ENCODE data around the gene SYF2. TPM values are rescaled to one million over a fixed set of nuclear protein-coding genes. Genes with fewer than 3 reads are reported as not detected.
"Not testable (repeated sequence)": the region's sequence is repeated elsewhere in the genome, so short reads cannot be mapped to it uniquely, and the experiment has no call there.

SYF2 gene
- total RNA-seq, 8 experiments from 2014 or later, result 58.6 to 99.9 (median 85.8) TPM

DNA sequence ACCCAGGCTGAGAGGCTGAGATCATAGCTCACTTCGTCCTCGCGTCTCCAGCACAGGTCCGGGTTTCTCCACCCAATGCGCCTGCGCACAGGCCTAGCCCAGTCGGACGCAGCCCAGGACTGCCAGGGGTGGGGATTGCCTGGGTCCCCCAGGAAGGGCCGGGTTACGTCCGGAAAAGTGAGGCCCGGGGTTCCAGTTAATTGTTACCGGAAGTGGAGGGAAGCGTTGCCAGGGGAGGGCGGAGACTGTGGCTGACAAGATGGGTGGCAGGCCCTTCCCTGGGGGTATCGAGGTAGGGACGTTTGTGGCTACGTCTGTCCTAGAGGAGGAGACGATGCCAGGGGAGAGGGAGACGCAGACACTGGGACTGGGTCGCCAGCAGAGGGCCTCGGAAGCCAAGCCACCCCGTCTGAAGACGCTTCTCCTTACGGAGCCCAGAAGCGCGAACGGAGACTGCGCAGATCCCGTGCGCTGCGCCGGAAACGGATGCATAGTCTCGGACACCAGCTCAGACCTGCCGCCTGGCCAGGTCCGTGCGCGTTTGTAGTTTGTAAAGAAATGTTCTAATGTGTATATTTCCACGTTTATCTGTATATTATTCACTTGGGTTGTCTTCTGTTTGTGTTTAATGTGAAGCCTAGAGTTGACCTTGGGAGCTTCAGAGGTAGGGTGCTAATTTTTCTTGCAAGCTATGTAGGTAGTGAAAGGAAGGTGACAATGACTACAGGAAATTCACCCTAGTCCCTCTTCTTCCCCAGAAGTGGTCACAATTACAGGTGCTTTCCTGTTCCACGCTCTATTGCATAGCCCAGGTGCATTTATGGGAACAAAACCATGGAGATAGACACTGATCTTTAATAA lies 7.6 kb upstream of the SYF2 start:
- H3K27ac ChIP-seq, result peak overlapping the region; percentile 81 to 83
- 0 to 100% (median 4%) methylated on average over 1 to 33 of the region's 41 CpGs; no CpG with 5 or more reads in 2 of the 10 experiments for WGBS, 10 experiments
- peaks cover 6 to 14% of the 10 kb centered on the region in 2 donors for H3K4me1 ChIP-seq (replicated peaks in 1 of 2)
- H3K4me3 ChIP-seq, result peak overlapping the region; percentile 30 to 48 (median 41)
- in situ Hi-C loops (cut with MboI; ENCODE audit: low pct_unique_long_range_greater_than_20kb in 2 of 9, low sequenced_read_pairs in 9 of 9, unreplicated experiment in 9 of 9), result loop anchor here in 2 of 9 experiments (25.0 kb wide), 1 partner anchor 572 kb away; the partner anchor contains the start of genes MTFR1L (in 2 of the 2) and SELENON (in 2 of the 2)
- peak; percentile 86 to 93 (median 91) for ATAC-seq (replicated peaks in 6 of 8)

DNA sequence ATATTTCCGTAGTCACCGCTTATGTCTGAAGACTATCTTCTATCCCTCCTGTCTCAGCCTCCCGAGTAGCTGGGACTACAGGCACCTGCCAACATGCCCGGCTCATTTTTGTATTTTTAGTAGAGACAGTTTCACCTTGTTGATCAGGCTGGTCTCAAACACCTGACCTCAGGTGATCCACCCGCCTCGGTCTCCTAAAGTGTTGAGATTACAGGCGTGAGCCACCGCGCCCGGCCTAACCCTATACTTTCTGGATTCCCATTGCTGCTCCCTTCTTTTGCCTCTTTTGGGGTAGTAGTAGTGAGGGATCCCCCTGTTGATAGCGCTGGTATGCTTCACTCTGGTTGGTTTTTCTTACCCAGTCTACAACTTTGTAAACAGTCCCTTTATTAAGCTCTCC lies 5.7 kb upstream of the SYF2 start:
- in situ Hi-C loops (cut with MboI; ENCODE audit: low pct_unique_long_range_greater_than_20kb in 2 of 9, low sequenced_read_pairs in 9 of 9, unreplicated experiment in 9 of 9), result loop anchor here in 2 of 9 experiments (25.0 kb wide), 1 partner anchor 574 kb away; the partner anchor contains the start of genes MTFR1L (in 2 of the 2) and SELENON (in 2 of the 2)
- 67 to 100% (median 98%) methylated on average over 1 to 10 of the region's 11 CpGs; no CpG with 5 or more reads in 1 of the 10 experiments for WGBS, 10 experiments
- no peak for ATAC-seq (replicated peaks in 6 of 8)

DNA sequence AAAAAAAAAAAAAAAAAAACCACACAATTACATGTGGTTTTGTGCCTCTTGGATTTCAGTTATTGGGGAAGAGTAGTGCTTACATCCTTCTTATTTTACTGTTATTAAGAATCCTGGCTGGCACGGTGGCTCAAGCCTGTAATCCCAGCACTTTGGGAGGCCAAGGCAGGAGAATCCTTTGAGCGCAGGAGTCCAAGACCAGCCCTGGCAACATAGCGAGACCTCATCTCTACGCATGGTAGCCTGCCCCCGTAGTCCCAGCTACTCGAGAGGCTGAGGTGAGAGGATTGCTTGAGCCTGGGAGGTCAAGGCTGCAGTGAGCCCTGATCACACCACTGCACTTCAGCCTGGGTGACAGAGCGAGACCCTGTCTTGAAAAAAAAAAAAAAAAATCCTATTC lies 4.0 kb upstream of the SYF2 start:
- WGBS, 10 experiments, result 98 to 100% (median 100%) methylated on average over 1 to 7 of the region's 7 CpGs; no CpG with 5 or more reads in 4 of the 10 experiments
- in situ Hi-C loops (cut with MboI; ENCODE audit: low pct_unique_long_range_greater_than_20kb in 2 of 9, low sequenced_read_pairs in 9 of 9, unreplicated experiment in 9 of 9), result loop anchor here in 2 of 9 experiments (25.0 kb wide), 1 partner anchor 576 kb away; the partner anchor contains the start of genes MTFR1L (in 2 of the 2) and SELENON (in 2 of the 2)
- peaks cover 14 to 28% of the 10 kb centered on the region in 2 donors for H3K4me1 ChIP-seq (replicated peaks in 1 of 2)
- not testable (repeated sequence) for ATAC-seq (replicated peaks in 6 of 8); H3K4me3 ChIP-seq; H3K27ac ChIP-seq

More for the DNA sequence above, 5.7 kb upstream of the SYF2 start:
- Histone ChIP-seq H3K4me3 (no peak overlapping the region), H3K4me1 (replicated peaks in 1 of 2) (peaks cover 14 to 24% of the 10 kb centered on the region in 2 donors), H3K27ac (no peak overlapping the region)

DNA sequence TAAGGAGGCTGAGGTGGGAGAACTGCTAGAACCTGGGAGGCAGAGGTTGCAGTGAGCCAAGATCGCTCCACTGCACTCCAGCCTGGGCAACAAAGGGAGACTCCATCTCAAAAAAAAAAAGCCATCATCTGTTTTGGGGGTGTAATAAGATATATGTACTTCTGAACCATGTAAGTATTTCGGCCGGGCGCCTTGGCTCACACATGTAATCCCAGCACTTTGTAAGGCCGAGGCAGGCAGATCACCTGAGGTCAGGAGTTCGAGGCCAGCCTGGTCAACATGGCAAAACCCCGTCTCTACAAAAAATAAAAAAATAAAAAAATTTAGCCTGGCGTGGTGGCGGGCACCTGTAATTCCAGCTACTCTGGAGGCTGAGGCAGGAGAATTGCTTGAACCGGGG lies 3.1 kb upstream of the SYF2 start:
- WGBS, 10 experiments, result 94 to 100% (median 97%) methylated on average over 2 to 10 of the region's 10 CpGs
- H3K4me3 ChIP-seq; H3K27ac ChIP-seq; ATAC-seq (replicated peaks in 6 of 8): not testable (repeated sequence)
- in situ Hi-C loops (cut with MboI; ENCODE audit: low pct_unique_long_range_greater_than_20kb in 2 of 9, low sequenced_read_pairs in 9 of 9, unreplicated experiment in 9 of 9), result loop anchor here in 2 of 9 experiments (25.0 kb wide), 1 partner anchor 577 kb away; the partner anchor contains the start of genes MTFR1L (in 2 of the 2) and SELENON (in 2 of the 2)
- H3K4me1 ChIP-seq (replicated peaks in 1 of 2), result peaks cover 8 to 20% of the 10 kb centered on the region in 2 donors

DNA sequence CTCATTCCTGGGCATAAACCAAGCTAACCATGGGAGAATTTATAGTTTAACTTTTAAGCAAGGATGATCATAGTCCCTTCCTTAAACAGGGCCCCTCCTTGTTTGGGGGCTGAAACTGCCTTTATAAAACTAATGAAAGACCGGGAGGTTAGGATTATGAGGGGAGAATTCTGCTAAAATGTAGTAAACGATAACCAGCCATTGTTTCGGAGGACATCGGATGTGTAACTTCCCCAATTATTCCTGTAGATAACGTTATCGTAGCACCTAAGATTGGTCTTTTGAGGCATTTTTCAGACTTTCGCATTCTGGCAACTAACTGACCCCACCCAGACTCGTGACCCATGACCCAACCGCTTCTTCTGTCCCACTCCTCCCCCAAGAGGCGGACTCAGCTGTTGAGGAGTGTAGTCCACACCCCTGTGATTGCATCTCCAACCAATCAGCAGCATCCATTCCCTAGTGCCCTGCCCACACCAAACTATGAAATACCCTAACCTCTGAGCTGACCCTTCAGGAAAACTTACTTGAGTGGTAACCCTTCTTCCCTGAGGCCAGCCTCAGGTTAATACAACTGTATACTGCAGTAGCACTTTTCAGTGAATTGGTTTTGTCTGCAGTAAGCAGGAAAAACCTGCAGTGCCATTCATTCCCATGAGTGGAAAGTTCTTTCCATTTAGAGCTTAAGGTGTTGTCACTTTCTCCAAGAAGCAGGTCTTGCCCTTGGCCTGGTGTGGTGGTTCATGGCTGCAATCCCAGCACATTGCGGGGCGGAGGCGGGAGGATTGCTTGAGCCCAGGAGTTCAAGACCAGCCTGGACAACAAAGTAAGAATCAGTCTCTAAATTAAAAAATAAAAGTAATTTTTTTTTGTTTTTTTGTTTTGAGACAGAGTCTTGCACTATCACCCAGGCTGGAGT lies 823 bp upstream of the SYF2 start:
- Histone ChIP-seq H3K4me3 (peak overlapping the region; percentile 65 to 89 (median 71)), H3K27ac (peak overlapping the region; percentile 79 to 91), H3K4me1 (replicated peaks in 1 of 2) (peaks cover 8 to 15% of the 10 kb centered on the region in 2 donors)
- ATAC-seq (replicated peaks in 6 of 8), result peak; percentile 55 to 81 (median 70)
- WGBS, 10 experiments, result 0 to 100% (median 14%) methylated on average over 3 to 13 of the region's 13 CpGs; no CpG with 5 or more reads in 2 of the 10 experiments
- in situ Hi-C loops (cut with MboI; ENCODE audit: low pct_unique_long_range_greater_than_20kb in 2 of 9, low sequenced_read_pairs in 9 of 9, unreplicated experiment in 9 of 9), result loop anchor here in 2 of 9 experiments (25.0 kb wide), 1 partner anchor 579 kb away; the partner anchor contains the start of genes MTFR1L (in 2 of the 2) and SELENON (in 2 of the 2)

DNA sequence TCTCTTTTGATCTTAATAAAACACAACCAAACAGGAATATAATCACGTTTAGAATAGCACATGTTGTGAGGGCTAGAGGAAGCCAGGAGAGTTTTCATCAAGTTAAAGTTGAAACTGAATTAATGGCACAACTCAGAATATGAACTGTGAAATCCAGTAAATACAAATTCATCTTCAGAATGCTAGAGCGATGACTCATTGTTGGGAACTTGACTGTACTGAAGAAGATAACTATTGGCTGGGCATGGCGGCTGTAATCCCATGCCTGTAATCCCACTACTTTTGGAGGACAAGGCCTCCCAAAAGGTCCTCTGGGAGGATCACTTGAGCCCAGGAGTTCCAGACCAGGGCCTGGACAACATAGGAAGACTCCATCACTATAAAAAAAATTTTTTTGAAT lies 8.8 kb downstream of the SYF2 start:
- no peaks in the 10 kb centered on the region for H3K4me1 ChIP-seq (replicated peaks in 1 of 2)
- ATAC-seq (replicated peaks in 6 of 8), result peak in 1 of 8 experiments; percentile 63
- no peak overlapping the region for H3K27ac ChIP-seq
- no peak overlapping the region for H3K4me3 ChIP-seq
- in situ Hi-C loops (cut with MboI; ENCODE audit: low pct_unique_long_range_greater_than_20kb in 2 of 9, low sequenced_read_pairs in 9 of 9, unreplicated experiment in 9 of 9), result loop anchor here in 5 of 9 experiments (25.0 kb wide), 3 partner anchors 286 to 536 kb away; partner anchors contain the start of gene RUNX3 (in 3 of the 5)
- 14 to 100% (median 84%) methylated on average over 1 to 3 of the region's 3 CpGs; no CpG with 5 or more reads in 1 of the 10 experiments for WGBS, 10 experiments

DNA sequence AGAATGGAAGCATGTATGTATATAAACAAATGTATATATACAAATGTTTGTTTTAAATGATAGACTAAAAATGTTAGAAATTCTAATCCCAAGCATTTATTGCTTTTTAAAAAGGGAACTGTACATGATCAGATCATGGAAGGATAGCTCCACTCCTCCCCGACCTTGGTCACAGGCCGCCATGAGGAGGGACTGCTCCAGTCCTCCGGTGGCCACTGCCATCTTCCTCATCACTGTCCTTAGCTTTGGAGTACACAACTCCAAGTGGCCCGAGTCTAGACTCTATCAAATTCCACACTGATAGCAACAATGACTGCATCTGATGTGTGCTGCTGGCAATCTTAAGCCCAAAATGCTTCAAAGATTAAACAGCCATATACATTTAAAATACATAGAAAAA lies 9.7 kb downstream of the SYF2 start:
- Histone ChIP-seq H3K27ac (no peak overlapping the region), H3K4me3 (no peak overlapping the region), H3K4me1 (replicated peaks in 1 of 2) (no peaks in the 10 kb centered on the region)
- in situ Hi-C loops (cut with MboI; ENCODE audit: low pct_unique_long_range_greater_than_20kb in 2 of 9, low sequenced_read_pairs in 9 of 9, unreplicated experiment in 9 of 9), result loop anchor here in 5 of 9 experiments (25.0 kb wide), 3 partner anchors 285 to 535 kb away; partner anchors contain the start of gene RUNX3 (in 3 of the 5)
- ATAC-seq (replicated peaks in 6 of 8), result no peak
- 65 to 100% (median 92%) methylated on average over 2 to 4 of the region's 4 CpGs; no CpG with 5 or more reads in 3 of the 10 experiments for WGBS, 10 experiments

DNA sequence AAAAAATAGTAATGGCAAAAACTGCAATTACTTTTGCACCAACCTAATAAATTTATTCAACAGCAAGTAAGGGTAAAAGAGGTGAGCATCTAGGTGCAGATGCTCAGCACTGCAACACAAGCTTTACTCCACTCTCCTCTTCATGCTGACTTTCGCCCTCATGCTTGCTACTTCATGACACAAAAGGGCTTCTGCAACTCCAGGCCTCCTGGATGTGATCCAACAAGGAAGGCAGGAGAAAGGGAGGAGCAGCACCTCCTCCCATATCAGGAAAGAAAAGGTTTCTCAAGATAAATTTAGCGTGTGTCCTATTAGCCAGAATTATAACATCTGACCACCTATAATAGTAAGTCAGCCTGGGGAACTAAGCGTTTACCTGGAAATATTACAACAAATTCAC lies 11.6 kb downstream of the SYF2 start:
- Histone ChIP-seq H3K4me3 (no peak overlapping the region), H3K4me1 (replicated peaks in 1 of 2) (no peaks in the 10 kb centered on the region), H3K27ac (no peak overlapping the region)
- 64 to 100% (median 97%) methylated on average over 2 to 3 of the region's 3 CpGs; no CpG with 5 or more reads in 2 of the 10 experiments for WGBS, 10 experiments
- ATAC-seq (replicated peaks in 6 of 8), result no peak
- in situ Hi-C loops (cut with MboI; ENCODE audit: low pct_unique_long_range_greater_than_20kb in 2 of 9, low sequenced_read_pairs in 9 of 9, unreplicated experiment in 9 of 9), result loop anchor here in 5 of 9 experiments (25.0 kb wide), 3 partner anchors 283 to 533 kb away; partner anchors contain the start of gene RUNX3 (in 3 of the 5)

DNA sequence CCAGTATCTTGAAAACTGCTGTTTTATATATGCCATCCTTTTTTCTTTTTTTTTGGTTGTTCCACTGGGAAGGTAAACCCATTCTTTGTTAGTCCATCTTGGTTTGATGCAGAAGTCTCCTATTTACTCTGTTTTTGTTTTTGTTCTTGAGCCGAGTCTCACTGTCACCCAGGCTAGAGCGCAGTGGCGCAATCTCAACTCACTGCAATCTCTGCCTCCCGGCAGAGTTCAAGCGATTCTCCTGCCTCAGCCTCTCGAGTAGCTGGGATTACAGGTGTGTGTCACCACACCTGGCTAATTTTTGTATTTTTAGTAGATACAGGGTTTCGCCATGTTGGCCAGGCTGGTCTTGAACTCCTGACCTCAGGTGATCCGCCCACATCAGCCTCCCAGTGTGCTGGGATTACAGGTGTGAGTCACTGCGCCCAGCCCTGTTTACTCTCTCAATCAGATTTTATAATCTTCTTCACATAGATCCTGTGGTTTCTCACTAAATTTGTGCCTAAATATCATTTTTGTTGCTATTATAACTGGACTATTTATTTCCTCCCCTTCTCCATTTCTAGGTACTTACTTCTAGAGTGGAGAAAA lies 12.5 kb downstream of the SYF2 start:
- 90 to 98% (median 96%) methylated on average over 3 to 8 of the region's 9 CpGs; no CpG with 5 or more reads in 3 of the 10 experiments for WGBS, 10 experiments

DNA sequence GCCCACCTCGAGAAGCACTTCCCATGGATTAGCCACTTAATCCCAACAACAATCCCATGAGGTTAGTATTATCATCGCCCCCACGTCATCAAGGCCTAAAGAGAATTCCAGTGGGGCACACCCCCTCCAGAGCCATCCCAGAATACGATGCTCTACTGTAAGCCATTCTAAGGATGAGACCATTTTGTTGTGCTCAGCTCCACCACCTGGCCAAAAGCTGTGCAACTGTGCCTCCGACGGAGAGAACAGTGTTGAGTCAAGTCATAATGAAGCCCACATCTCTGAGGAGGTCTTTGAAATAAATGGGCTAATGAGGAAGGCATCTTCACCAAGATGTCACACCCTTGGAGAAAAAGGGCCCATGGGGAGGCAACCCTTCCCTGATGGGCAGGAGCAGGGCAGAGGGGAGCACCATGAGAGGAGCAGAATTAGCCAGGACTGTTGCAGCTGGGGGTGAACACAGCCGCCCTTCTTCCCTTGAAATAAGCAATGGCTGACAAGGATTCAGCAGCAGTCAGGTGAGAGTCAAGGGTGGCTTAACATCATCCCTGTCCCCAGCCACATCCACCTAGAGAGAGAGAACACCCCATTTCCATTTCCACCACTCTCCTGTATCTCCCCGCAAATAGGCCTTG lies 14.6 kb downstream of the SYF2 start:
- in situ Hi-C loops (cut with MboI; ENCODE audit: low pct_unique_long_range_greater_than_20kb in 2 of 9, low sequenced_read_pairs in 9 of 9, unreplicated experiment in 9 of 9), result loop anchor here in 5 of 9 experiments (25.0 kb wide), 3 partner anchors 280 to 530 kb away; partner anchors contain the start of gene RUNX3 (in 3 of the 5)
- Histone ChIP-seq H3K27ac (no peak overlapping the region), H3K4me1 (replicated peaks in 1 of 2) (no peaks in the 10 kb centered on the region), H3K4me3 (no peak overlapping the region)
- 30 to 89% (median 86%) methylated on average over 1 to 7 of the region's 8 CpGs; no CpG with 5 or more reads in 4 of the 10 experiments for WGBS, 10 experiments
- peak in 2 of 8 experiments; percentile 13 to 40 for ATAC-seq (replicated peaks in 6 of 8)

More for the DNA sequence above, 12.5 kb downstream of the SYF2 start:
- in situ Hi-C loops (cut with MboI; ENCODE audit: low pct_unique_long_range_greater_than_20kb in 2 of 9, low sequenced_read_pairs in 9 of 9, unreplicated experiment in 9 of 9), result loop anchor here in 5 of 9 experiments (25.0 kb wide), 3 partner anchors 282 to 532 kb away; partner anchors contain the start of gene RUNX3 (in 3 of the 5)
- Histone ChIP-seq H3K4me1 (replicated peaks in 1 of 2) (no peaks in the 10 kb centered on the region), H3K4me3 (no peak overlapping the region), H3K27ac (no peak overlapping the region)
- ATAC-seq (replicated peaks in 6 of 8), result no peak

DNA sequence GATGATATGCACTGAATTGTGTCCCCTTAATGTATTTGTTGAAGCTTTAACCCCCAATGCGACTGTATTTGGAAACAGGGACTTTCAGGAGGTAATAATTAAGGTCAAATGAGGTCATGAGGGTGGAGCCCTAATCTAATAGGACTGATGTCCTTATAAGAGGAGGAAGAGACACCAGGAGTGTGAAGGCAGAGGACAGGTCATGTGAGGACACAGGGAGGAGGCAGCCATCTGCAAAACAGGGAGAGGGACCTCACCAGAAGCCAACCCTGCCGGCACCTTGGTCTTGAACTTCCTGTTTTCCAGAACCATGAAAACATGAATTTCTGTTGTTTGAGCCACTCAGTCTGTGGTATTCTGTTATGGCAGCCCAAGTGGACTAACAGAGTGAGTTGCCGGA lies 15.3 kb downstream of the SYF2 start:
- WGBS, 10 experiments, result 0 to 100% (median 84%) methylated on average over 1 to 3 of the region's 3 CpGs; no CpG with 5 or more reads in 2 of the 10 experiments
- in situ Hi-C loops (cut with MboI; ENCODE audit: low pct_unique_long_range_greater_than_20kb in 2 of 9, low sequenced_read_pairs in 9 of 9, unreplicated experiment in 9 of 9), result loop anchor here in 5 of 9 experiments (25.0 kb wide), 3 partner anchors 280 to 530 kb away; partner anchors contain the start of gene RUNX3 (in 3 of the 5)
- H3K4me1 ChIP-seq (replicated peaks in 1 of 2), result no peaks in the 10 kb centered on the region
- no peak for ATAC-seq (replicated peaks in 6 of 8)
- H3K4me3 ChIP-seq, result no peak overlapping the region
- H3K27ac ChIP-seq, result no peak overlapping the region
